Psoas muscle (tissue), 8 donors: ENCODE measurements around the gene MRPL40. TPM values are rescaled to one million over a fixed set of nuclear protein-coding genes. Genes with fewer than 3 reads are reported as not detected.

Experiments used
- ATAC-seq, 4 donors: fragments of 200-7000 bp; cut with Tn5 transposase; one replicate each; pipeline ENCODE4 v1.9.1; 2020; ENCODE audit warnings: moderate library complexity in 3 of 4, mild to moderate bottlenecking in 2 of 4
- DNase-seq, 2 donors: peaks; one replicate each; pipeline ENCODE4 v3.0.0-alpha.2; 2020
- H3K27ac ChIP-seq: fragments of 200-600 bp; one replicate; pipeline ENCODE4 v1.8.0; 2022
- H3K27me3 ChIP-seq, 3 donors: fragments of 200-600 bp in 1 of 3; one replicate each; pipeline versions ENCODE4 v1.6.1 to v1.8.0; 2013 to 2022; ENCODE audit warnings: low read length in 2 of 3, mild to moderate bottlenecking in 2 of 3, moderate library complexity in 1 of 3; ENCODE audit not compliant: insufficient read depth in 3 of 3
- H3K36me3 ChIP-seq, 2 donors: fragments of 200-600 bp in 1 of 2; one replicate each; pipeline versions ENCODE4 v1.6.1 to v1.8.0; 2013 to 2022; ENCODE audit warnings: low read depth in 1 of 2, mild to moderate bottlenecking in 1 of 2, moderate library complexity in 1 of 2; ENCODE audit not compliant: insufficient read depth in 1 of 2
- H3K4me1 ChIP-seq: fragments of 200-600 bp; one replicate; pipeline ENCODE4 v1.8.0; 2022
- H3K4me3 ChIP-seq: fragments of 200-600 bp; one replicate; pipeline ENCODE4 v1.8.0; 2022; ENCODE audit warnings: mild to moderate bottlenecking
- H3K9me3 ChIP-seq: fragments of 200-600 bp; one replicate; pipeline ENCODE4 v1.8.0; 2022
- WGBS, 3 donors: extraction: QIAGEN DNeasy Blood & Tissue Kit; methylation state at CpG; one replicate each; pipeline versions ENCODE4 v1.1.6 to v1.1.7; 2013; 5-methylcytosine and 5-hydroxymethylcytosine counted together
- intact Hi-C, 2 donors: fragments of 100-400 bp; cut with DNase I; formaldehyde crosslinking; loops; one replicate each; pipeline versions ENCODE4 v1.11.0 to v1.14.2; 2022
- polyA plus RNA-seq, 3 donors: library from polyadenylated mRNA; stranded (reverse); fragments of 200-250 nt; gene quantifications; one replicate each; pipeline ENCODE4 v1.2.3, GENCODE V29; 2013
- total RNA-seq, 4 donors: library from RNA; stranded (reverse); fragmentation: NEBNext Ultra II Directional in 2 of 4; extraction: Animal tissue kit (Norgen Biotek cat#: 25700) in 2 of 4; gene quantifications; one replicate each; pipeline versions ENCODE4 v1.2.1 to v1.2.4, GENCODE V29; 2021 to 2023
- TF ChIP-seq, protein P1 (sequence below): fragments of 200-600 bp; IDR thresholded peaks from one replicate; pipeline ENCODE4 v1.8.0; 2022; ENCODE audit warnings: antibody characterized with exemption
- donor health status: healthy with polysubstance abuse.
- donor health status: DM: no; HTN: no; CAD: no; lungs with moderate emphysema.
- donor health status: Bipolar disorder and iron deficiency.
- donor health status: healthy.
- donor health status: DM: yes; HTN: yes; CAD: no.
- donor health status: DM: no; HTN: no; CAD: no.
- donor health status: DM: no; HTN: no; CAD: no.
- donor health status: DM: yes; HTN: yes; CAD: no.

The MRPL40 gene
- total and polyA plus RNA-seq, 7 donors = 45.8 to 78.6 (median 60.1) TPM

DNA sequence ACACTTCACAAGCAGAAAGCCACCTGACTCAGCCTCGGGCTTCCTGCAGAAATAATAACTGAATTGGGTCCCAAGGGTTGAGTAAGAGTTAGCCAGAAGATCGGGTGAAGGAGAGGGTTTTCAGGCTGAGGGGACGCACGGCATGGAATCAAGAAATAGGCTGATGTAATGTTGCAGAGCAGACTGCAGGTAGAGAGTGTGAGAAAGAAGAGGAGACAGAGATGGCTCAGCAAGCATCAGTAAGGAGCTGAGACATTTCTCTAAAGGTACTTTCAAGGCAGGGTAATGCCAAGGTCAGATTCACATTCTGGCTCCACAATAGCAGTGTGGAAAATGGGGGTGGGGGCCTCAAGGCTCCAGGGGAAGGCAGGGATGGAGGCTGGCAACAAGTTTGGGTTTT lies 19.4 kb upstream of the MRPL40 start:
- Histone ChIP-seq H3K27me3 (no peaks in the 10 kb centered on the region), H3K9me3 (no peaks in the 10 kb centered on the region), H3K27ac (no peak overlapping the region), H3K4me3 (no peak overlapping the region), H3K4me1 (peaks cover 8% of the 10 kb centered on the region), H3K36me3 (peaks cover under 1 to 28% of the 10 kb centered on the region in 2 donors)
- TF ChIP-seq, protein P1, sequence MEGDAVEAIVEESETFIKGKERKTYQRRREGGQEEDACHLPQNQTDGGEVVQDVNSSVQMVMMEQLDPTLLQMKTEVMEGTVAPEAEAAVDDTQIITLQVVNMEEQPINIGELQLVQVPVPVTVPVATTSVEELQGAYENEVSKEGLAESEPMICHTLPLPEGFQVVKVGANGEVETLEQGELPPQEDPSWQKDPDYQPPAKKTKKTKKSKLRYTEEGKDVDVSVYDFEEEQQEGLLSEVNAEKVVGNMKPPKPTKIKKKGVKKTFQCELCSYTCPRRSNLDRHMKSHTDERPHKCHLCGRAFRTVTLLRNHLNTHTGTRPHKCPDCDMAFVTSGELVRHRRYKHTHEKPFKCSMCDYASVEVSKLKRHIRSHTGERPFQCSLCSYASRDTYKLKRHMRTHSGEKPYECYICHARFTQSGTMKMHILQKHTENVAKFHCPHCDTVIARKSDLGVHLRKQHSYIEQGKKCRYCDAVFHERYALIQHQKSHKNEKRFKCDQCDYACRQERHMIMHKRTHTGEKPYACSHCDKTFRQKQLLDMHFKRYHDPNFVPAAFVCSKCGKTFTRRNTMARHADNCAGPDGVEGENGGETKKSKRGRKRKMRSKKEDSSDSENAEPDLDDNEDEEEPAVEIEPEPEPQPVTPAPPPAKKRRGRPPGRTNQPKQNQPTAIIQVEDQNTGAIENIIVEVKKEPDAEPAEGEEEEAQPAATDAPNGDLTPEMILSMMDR = no peak
- intact Hi-C loops = no loop called here
- WGBS, 3 donors = 75 to 84% (median 75%) methylated on average over 4 of the region's 4 CpGs
- no peak for ATAC-seq
- no peak for DNase-seq

DNA sequence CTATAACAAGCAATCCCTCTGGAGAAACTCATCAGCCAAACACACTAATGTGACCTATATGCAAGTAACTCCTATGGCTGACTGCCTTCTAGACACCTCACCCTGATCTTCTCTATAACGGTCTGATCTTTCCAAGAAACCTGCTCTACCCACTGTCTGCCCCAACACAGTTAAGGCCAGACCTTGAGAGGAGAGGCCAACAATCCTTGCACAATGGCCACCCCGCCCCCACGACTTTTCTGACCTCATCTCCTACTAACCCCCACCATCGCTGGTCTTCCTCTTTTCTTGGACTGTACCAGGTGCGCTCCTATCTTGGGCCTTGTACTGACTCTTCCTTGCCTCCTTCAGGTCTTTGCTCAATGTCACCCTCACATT lies 13.3 kb upstream of the MRPL40 start:
- peak in 2 of 4 donors; percentile 42 to 53 for ATAC-seq

DNA sequence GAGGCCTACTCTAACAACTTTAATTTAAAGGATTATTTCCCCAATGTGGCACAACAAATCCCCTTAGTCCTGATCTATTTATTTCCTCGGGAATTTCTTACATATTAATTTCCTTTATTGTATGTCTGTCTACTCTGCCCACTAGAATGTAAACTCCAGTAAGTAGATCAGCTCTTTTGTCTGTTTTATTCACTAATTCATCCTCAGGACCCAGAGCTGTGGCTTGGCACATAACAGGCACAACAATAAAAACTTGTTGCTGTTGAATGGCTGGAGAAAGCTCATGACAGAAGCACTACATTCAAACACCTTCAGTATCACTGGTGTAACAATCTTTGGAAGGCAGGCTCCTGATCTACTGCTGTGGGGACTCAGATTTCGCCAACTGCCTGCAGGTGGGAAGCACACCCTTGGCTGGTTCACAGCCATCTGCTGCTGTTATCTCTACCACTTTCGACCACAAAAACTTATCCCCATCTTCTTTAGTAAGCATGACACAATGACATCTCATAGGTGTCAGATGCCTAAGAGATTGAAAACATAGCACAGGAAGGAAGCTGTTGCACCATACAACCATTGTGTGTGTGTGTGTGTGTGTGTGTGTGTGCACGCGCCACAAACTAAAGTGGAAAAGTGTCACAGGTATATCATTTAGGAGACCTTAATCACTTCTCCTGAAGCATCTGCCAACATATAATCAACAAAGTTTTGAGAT lies 12.7 kb upstream of the MRPL40 start:
- no peak overlapping the region for H3K4me3 ChIP-seq
- TF ChIP-seq, protein P1 = no peak
- no peaks in the 10 kb centered on the region for H3K27me3 ChIP-seq
- 83 to 88% (median 83%) methylated on average over 5 of the region's 5 CpGs for WGBS, 3 donors
- peaks cover 15% of the 10 kb centered on the region for H3K4me1 ChIP-seq
- DNase-seq = no peak
- peak in 1 of 4 donors; percentile 30 for ATAC-seq
- no peak overlapping the region for H3K27ac ChIP-seq
- intact Hi-C loops = no loop called here
- no peaks in the 10 kb centered on the region for H3K9me3 ChIP-seq
- H3K36me3 ChIP-seq = peaks cover 0 to 5% of the 10 kb centered on the region in 2 donors

More for the DNA sequence above, 13.3 kb upstream of the MRPL40 start:
- Histone ChIP-seq H3K4me3 (no peak overlapping the region), H3K27ac (no peak overlapping the region), H3K36me3 (peaks cover 0 to 5% of the 10 kb centered on the region in 2 donors), H3K9me3 (no peaks in the 10 kb centered on the region), H3K4me1 (peaks cover 11% of the 10 kb centered on the region), H3K27me3 (no peaks in the 10 kb centered on the region)
- DNase-seq = no peak
- 77 to 87% (median 85%) methylated on average over 5 of the region's 5 CpGs for WGBS, 3 donors
- TF ChIP-seq, protein P1 = no peak
- intact Hi-C loops = no loop called here

DNA sequence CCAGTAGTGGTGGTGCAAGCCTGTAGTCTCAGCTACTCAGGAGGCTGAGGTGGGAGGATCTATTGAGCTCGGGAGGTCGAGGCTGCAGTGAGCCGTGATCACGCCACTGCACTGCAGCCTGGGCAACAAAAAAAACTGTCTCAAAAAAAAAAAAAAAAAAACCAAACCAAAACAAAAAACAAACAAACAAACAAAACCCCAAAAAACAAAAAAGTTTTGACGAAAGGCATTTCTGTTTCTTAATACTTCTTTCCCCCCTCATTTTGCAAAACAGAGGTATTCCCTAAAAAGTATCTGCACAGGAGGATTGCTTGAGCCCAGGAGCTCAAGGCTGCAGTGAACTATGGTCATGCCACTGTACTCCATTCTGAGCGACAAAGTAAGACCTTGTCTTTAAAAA lies 12.0 kb upstream of the MRPL40 start:
- intact Hi-C loops = no loop called here
- peaks cover 15% of the 10 kb centered on the region for H3K4me1 ChIP-seq
- 91 to 96% (median 93%) methylated on average over 6 of the region's 6 CpGs for WGBS, 3 donors
- H3K27ac ChIP-seq = no peak overlapping the region
- TF ChIP-seq, protein P1 = no peak
- no peak overlapping the region for H3K4me3 ChIP-seq
- ATAC-seq (no peak), DNase-seq (no peak)
- no peaks in the 10 kb centered on the region for H3K9me3 ChIP-seq
- H3K27me3 ChIP-seq = no peaks in the 10 kb centered on the region
- H3K36me3 ChIP-seq = peaks cover 0 to 7% of the 10 kb centered on the region in 2 donors
